DND-41 (cell line): ENCODE measurements around the gene CXCR5.

Experiments used
- EZH2 ChIP-seq: IDR thresholded peaks from 3 replicates; pipeline ENCODE4 v1.6.1; 2012; ENCODE audit warnings: borderline replicate concordance, low read depth, mild to moderate bottlenecking, moderate library complexity, low read length, inconsistent platforms; ENCODE audit not compliant: severe bottlenecking
- TF ChIP-seq, protein P1 (sequence below): IDR thresholded peaks from 2 replicates; pipeline ENCODE4 v1.5.1; 2012; ENCODE audit warnings: borderline replicate concordance, low read length, moderate library complexity, mild to moderate bottlenecking; ENCODE audit not compliant: poor library complexity, severe bottlenecking; ENCODE audit errors: extremely low read depth

DNA sequence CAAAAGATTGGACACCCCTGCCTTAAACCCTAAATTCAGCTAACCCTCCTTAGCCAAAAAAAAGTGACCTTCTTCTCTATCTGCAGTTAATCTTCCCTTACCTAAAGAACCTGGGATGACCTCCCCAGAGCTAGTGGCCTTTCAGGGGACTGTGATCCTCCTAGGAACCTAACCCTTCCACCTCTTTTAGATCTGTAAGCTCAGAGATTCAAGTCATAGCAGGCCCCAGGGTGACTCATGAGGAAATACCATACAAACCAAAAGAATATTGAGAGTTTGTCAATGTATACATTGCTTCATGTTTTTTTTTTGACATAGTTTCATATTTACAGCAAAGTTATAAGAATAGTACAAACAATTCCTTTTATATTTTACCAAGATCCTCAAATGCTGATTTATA lies 38.3 kb upstream of the CXCR5 start:
- no peak for TF ChIP-seq EZH2
- TF ChIP-seq, protein P1, sequence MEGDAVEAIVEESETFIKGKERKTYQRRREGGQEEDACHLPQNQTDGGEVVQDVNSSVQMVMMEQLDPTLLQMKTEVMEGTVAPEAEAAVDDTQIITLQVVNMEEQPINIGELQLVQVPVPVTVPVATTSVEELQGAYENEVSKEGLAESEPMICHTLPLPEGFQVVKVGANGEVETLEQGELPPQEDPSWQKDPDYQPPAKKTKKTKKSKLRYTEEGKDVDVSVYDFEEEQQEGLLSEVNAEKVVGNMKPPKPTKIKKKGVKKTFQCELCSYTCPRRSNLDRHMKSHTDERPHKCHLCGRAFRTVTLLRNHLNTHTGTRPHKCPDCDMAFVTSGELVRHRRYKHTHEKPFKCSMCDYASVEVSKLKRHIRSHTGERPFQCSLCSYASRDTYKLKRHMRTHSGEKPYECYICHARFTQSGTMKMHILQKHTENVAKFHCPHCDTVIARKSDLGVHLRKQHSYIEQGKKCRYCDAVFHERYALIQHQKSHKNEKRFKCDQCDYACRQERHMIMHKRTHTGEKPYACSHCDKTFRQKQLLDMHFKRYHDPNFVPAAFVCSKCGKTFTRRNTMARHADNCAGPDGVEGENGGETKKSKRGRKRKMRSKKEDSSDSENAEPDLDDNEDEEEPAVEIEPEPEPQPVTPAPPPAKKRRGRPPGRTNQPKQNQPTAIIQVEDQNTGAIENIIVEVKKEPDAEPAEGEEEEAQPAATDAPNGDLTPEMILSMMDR = no peak
